ENCODE results near the gene ADGRL3. TPM values are rescaled to one million over a fixed set of nuclear protein-coding genes. Genes with fewer than 3 reads are reported as not detected.
"Not testable (repeated sequence)": the region's sequence is repeated elsewhere in the genome, so short reads cannot be mapped to it uniquely, and the experiment has no call there.

The ADGRL3 gene
- total and polyA plus RNA-seq, 7 donors, result under 0.01 to 11.9 (median 5.4) TPM

GRCh38 chr4:61762722-61763627, 562.8 kb downstream of the ADGRL3 start:
- Histone ChIP-seq H3K4me1 (no peaks in the 10 kb centered on the region), H3K9me3 (peaks cover 0 to 3% (median 0%) of the 10 kb centered on the region in 4 donors), H3K27ac (no peak overlapping the region), H3K36me3 (no peaks in the 10 kb centered on the region), H3K4me3 (no peak overlapping the region), H3K27me3 (no peaks in the 10 kb centered on the region)
- TF ChIP-seq POLR2A (IDR thresholded peaks at IDR 0.05) (no peak), EP300 (IDR thresholded peaks at IDR 0.05) (no peak), CTCF (IDR thresholded peaks at IDR 0.05) (no peak), POLR2AphosphoS5 (IDR thresholded peaks at IDR 0.05) (no peak)
- WGBS, 2 donors, result 88 to 89% methylated on average over 5 of the region's 5 CpGs
- no peak for DNase-seq
- intact Hi-C loops (cut with DNase I), result no loop called here

DNA sequence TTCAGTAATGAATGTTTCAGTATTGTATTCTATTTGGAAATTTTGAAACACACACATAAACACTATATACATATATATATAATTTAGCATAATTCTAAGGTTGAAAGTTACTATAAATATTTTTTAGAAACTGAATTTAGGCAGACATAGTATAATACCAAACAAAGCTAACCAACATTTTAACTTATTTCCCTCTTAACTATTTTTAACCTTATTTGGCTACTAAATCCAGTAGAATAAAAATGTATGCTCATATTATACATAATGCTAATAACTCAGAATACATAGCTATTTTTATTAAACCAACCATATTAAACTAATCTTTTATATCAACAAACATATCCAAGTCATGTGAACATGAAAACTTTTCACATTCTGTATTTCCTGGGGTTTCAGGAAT, 563.6 kb downstream of the ADGRL3 start:
- Histone ChIP-seq H3K4me3 (no peak overlapping the region), H3K27ac (no peak overlapping the region), H3K36me3 (no peaks in the 10 kb centered on the region), H3K27me3 (no peaks in the 10 kb centered on the region), H3K4me1 (no peaks in the 10 kb centered on the region), H3K9me3 (peaks cover 0 to 3% (median 0%) of the 10 kb centered on the region in 4 donors)
- DNase-seq, result no peak
- TF ChIP-seq EP300 (IDR thresholded peaks at IDR 0.05), result no peak
- no peak for TF ChIP-seq POLR2A (IDR thresholded peaks at IDR 0.05)
- TF ChIP-seq CTCF (IDR thresholded peaks at IDR 0.05), result no peak
- TF ChIP-seq POLR2AphosphoS5 (IDR thresholded peaks at IDR 0.05), result no peak
- intact Hi-C loops (cut with DNase I), result no loop called here

DNA sequence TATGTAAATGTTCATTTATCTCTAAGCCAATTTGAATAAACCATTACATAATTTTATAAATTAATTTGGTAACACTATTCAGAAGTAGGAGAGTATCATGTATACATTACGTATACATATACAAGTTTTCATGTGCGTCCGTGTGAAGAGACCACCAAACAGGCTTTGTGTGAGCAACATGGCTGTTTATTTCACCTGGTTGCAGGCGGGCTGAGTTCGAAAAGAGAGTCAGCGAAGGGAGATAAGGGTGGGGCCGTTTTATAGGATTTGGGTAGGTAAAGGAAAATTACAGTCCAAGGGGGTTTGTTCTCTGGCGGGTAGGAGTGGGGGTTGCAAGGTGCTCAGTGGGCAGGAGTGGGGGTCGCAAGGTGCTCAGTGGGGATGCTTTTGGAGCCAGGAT, 564.0 kb downstream of the ADGRL3 start:
- H3K27me3 ChIP-seq; H3K4me1 ChIP-seq; H3K4me3 ChIP-seq; intact Hi-C loops (cut with DNase I); DNase-seq; H3K9me3 ChIP-seq; H3K36me3 ChIP-seq; H3K27ac ChIP-seq: not testable (repeated sequence)
- 80 to 86% methylated on average over 8 to 9 of the region's 9 CpGs for WGBS, 2 donors

DNA sequence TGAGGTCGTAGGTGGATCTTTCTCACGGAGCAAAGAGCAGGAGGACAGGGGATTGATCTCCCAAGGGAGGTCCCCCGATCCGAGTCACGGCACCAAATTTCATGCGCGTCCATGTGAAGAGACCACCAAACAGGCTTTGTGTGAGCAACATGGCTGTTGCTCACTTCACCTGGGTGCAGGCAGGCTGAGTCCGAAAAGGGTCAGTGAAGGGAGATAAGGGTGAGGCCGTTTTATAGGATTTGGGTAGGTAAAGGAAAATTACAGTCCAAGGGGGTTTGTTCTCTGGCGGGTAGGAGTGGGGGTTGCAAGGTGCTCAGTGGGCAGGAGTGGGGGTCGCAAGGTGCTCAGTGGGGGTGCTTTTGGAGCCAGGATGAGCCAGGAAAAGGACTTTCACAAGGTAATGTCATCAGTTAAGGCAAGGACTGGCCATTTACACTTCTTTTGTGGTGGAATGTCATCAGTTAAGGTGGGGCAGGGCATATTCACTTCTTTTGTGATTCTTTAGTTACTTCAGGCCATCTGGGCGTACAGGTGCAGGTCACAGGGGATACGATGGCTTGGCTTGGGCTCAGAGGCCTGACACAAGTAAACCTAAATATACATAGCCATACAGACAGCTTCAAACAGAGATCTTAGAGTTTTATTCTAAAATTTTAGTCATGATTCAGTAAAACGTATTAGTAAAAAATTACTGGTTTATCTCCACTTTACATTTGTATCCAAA, 569.5 kb downstream of the ADGRL3 start:
- intact Hi-C loops (cut with DNase I); H3K4me1 ChIP-seq; DNase-seq; H3K36me3 ChIP-seq; H3K9me3 ChIP-seq; H3K4me3 ChIP-seq; H3K27ac ChIP-seq; H3K27me3 ChIP-seq: not testable (repeated sequence)
- 86 to 91% methylated on average over 13 to 14 of the region's 14 CpGs for WGBS, 2 donors

- TF ChIP-seq EP300 (IDR thresholded peaks at IDR 0.05) (no peak), CTCF (IDR thresholded peaks at IDR 0.05) (no peak), POLR2AphosphoS5 (IDR thresholded peaks at IDR 0.05) (no peak), POLR2A (IDR thresholded peaks at IDR 0.05) (no peak)
- no peaks in the 10 kb centered on the region for H3K4me1 ChIP-seq
- H3K9me3 ChIP-seq, result no peaks in the 10 kb centered on the region
- H3K27ac ChIP-seq, result no peak overlapping the region
- 92 to 97% methylated on average over 1 of the region's 1 CpG for WGBS, 2 donors
- no peaks in the 10 kb centered on the region for H3K27me3 ChIP-seq
- DNase-seq, result no peak
- no peak overlapping the region for H3K4me3 ChIP-seq
- intact Hi-C loops (cut with DNase I), result no loop called here
- no peaks in the 10 kb centered on the region for H3K36me3 ChIP-seq
These were observed 570.3 kb downstream of the ADGRL3 start for GRCh38 chr4:61770456-61770855.
